Skin epidermis (tissue), 12 donors: Measurements from ENCODE around the gene LPIN3.

Experiments used
- H3K27ac ChIP-seq, 21 experiments: fragments of 200-600 bp; sonication (generic) in 11 of 21; one replicate each; pipeline ENCODE4 v1.5.0; 2020; ENCODE audit warnings: mild to moderate bottlenecking in 3 of 21, inconsistent platforms in 2 of 21, moderate library complexity in 2 of 21
- H3K4me3 ChIP-seq, 7 experiments: fragments of 200-600 bp; sonication (generic) in 2 of 7; one replicate each; pipeline ENCODE4 v1.5.0; 2020; ENCODE audit warnings: inconsistent platforms in 2 of 7, mild to moderate bottlenecking in 2 of 7, moderate library complexity in 1 of 7

LPIN3 gene

GRCh38 chr20:41344938-41345728 is 4.5 kb downstream of the LPIN3 start:
- Histone ChIP-seq H3K4me3 (no peak overlapping the region), H3K27ac (peak overlapping the region in 17 of 21 experiments; percentile 3 to 82 (median 40))

- H3K4me3 ChIP-seq: no peak overlapping the region
- peak overlapping the region in 7 of 21 experiments; percentile 6 to 34 (median 23) for H3K27ac ChIP-seq
Measured at GRCh38 chr20:41345729-41346067, 5.1 kb downstream of the LPIN3 start.

- Histone ChIP-seq H3K27ac (no peak overlapping the region), H3K4me3 (no peak overlapping the region)
Measured at GRCh38 chr20:41347523-41348429, 7.2 kb downstream of the LPIN3 start.

GRCh38 chr20:41348430-41349172 is 8.0 kb downstream of the LPIN3 start:
- Histone ChIP-seq H3K4me3 (no peak overlapping the region), H3K27ac (no peak overlapping the region)

GRCh38 chr20:41349266-41349665 is 8.6 kb downstream of the LPIN3 start:
- Histone ChIP-seq H3K4me3 (no peak overlapping the region), H3K27ac (no peak overlapping the region)

GRCh38 chr20:41349943-41350342 is 9.3 kb downstream of the LPIN3 start:
- Histone ChIP-seq H3K4me3 (no peak overlapping the region), H3K27ac (no peak overlapping the region)

- Histone ChIP-seq H3K4me3 (no peak overlapping the region), H3K27ac (no peak overlapping the region)
Measured at GRCh38 chr20:41350408-41350962, 9.9 kb downstream of the LPIN3 start.

GRCh38 chr20:41352106-41352505 is 11.5 kb downstream of the LPIN3 start:
- no peak overlapping the region for H3K27ac ChIP-seq
- H3K4me3 ChIP-seq: no peak overlapping the region

GRCh38 chr20:41352666-41353065 is 12.0 kb downstream of the LPIN3 start:
- no peak overlapping the region for H3K4me3 ChIP-seq
- no peak overlapping the region for H3K27ac ChIP-seq

- no peak overlapping the region for H3K27ac ChIP-seq
Measured at GRCh38 chr20:41353530-41353929, 12.9 kb downstream of the LPIN3 start.

GRCh38 chr20:41355192-41355591 is 14.6 kb downstream of the LPIN3 start:
- Histone ChIP-seq H3K4me3 (no peak overlapping the region), H3K27ac (no peak overlapping the region)

More at GRCh38 chr20:41353530-41353929, 12.9 kb downstream of the LPIN3 start:
- H3K4me3 ChIP-seq: no peak overlapping the region

GRCh38 chr20:41355598-41356203 is 15.1 kb downstream of the LPIN3 start:
- Histone ChIP-seq H3K27ac (no peak overlapping the region), H3K4me3 (no peak overlapping the region)

GRCh38 chr20:41356951-41357350 is 16.3 kb downstream of the LPIN3 start:
- Histone ChIP-seq H3K27ac (no peak overlapping the region), H3K4me3 (no peak overlapping the region)

- H3K4me3 ChIP-seq: no peak overlapping the region
- no peak overlapping the region for H3K27ac ChIP-seq
Measured at GRCh38 chr20:41357424-41358163, 17.0 kb downstream of the LPIN3 start.

GRCh38 chr20:41358230-41358629 is 17.6 kb downstream of the LPIN3 start:
- Histone ChIP-seq H3K4me3 (no peak overlapping the region), H3K27ac (no peak overlapping the region)

GRCh38 chr20:41358717-41359116 is 18.1 kb downstream of the LPIN3 start:
- H3K4me3 ChIP-seq: no peak overlapping the region
- H3K27ac ChIP-seq: no peak overlapping the region

- Histone ChIP-seq H3K27ac (no peak overlapping the region), H3K4me3 (no peak overlapping the region)
Measured at GRCh38 chr20:41359541-41360011, 19.0 kb downstream of the LPIN3 start.

- Histone ChIP-seq H3K4me3 (no peak overlapping the region), H3K27ac (no peak overlapping the region)
Measured at GRCh38 chr20:41360831-41361756, 20.5 kb downstream of the LPIN3 start.
